Activated naive CD4-positive, alpha-beta T cell treated with anti-CD3 and anti-CD28 coated beads, Interleukin-2, amount 50 U/mL, for 72 hours (primary cell): ENCODE data around the gene HIC2. TPM values are rescaled to one million over a fixed set of nuclear protein-coding genes. Genes with fewer than 3 reads are reported as not detected.
"Not testable (repeated sequence)": the region's sequence is repeated elsewhere in the genome, so short reads cannot be mapped to it uniquely, and the experiment has no call there.

Source experiments
- ATAC-seq, 2 donors: fragments of 150-1000 bp; cut with Tn5 transposase; 2 replicates each; pipeline ENCODE4 v1.10.0; 2021; ENCODE audit warnings: mild to moderate bottlenecking in 2 of 2, moderate library complexity in 2 of 2
- DNase-seq, 2 donors: peaks; one replicate each; pipeline ENCODE4 v3.0.0; 2021 to 2022; ENCODE audit warnings: low spot score in 2 of 2
- H3K27ac Mint-ChIP-seq, 2 donors: one replicate each; pipeline ENCODE4 v1.8.0; 2022; ENCODE audit warnings: mild to moderate bottlenecking in 2 of 2, mixed read lengths in 2 of 2
- H3K36me3 Mint-ChIP-seq, 2 donors: one replicate each; pipeline ENCODE4 v1.8.0; 2022; ENCODE audit warnings: mixed read lengths in 2 of 2
- H3K9me3 Mint-ChIP-seq, 2 donors: one replicate each; pipeline ENCODE4 v1.8.0; 2022; ENCODE audit warnings: mixed read lengths in 2 of 2
- total RNA-seq, 2 donors: library from RNA; stranded (reverse); gene quantifications; one replicate each; pipeline ENCODE4 v1.2.3, GENCODE V29; 2022

HIC2 gene
- total RNA-seq, 2 donors from 2014 or later = 6.0 to 6.8 TPM

GRCh38 chr22:21445437-21446127, 28.4 kb downstream of the HIC2 start:
- H3K9me3 Mint-ChIP-seq = no peaks in the 10 kb centered on the region
- peak overlapping the region in 1 of 2 donors; percentile 14 for H3K27ac Mint-ChIP-seq
- ATAC-seq (no peak), DNase-seq (peak; percentile 1 to 33)
- no peaks in the 10 kb centered on the region for H3K36me3 Mint-ChIP-seq

- ATAC-seq (no peak), DNase-seq (peak; percentile 1 to 39)
- Mint-ChIP-seq H3K27ac (peak overlapping the region in 1 of 2 donors; percentile 14), H3K9me3 (no peaks in the 10 kb centered on the region), H3K36me3 (no peaks in the 10 kb centered on the region)
These were observed 29.1 kb downstream of the HIC2 start for GRCh38 chr22:21446128-21446826.

GRCh38 chr22:21446827-21447690, 29.9 kb downstream of the HIC2 start:
- no peak overlapping the region for H3K27ac Mint-ChIP-seq
- no peaks in the 10 kb centered on the region for H3K36me3 Mint-ChIP-seq
- DNase-seq = peak in 1 of 2 donors; percentile 50
- ATAC-seq = no peak
- H3K9me3 Mint-ChIP-seq = no peaks in the 10 kb centered on the region

- DNase-seq (peak; percentile 2 to 47), ATAC-seq (no peak)
- no peaks in the 10 kb centered on the region for H3K36me3 Mint-ChIP-seq
- peak overlapping the region in 1 of 2 donors; percentile 84 for H3K27ac Mint-ChIP-seq
- H3K9me3 Mint-ChIP-seq = no peaks in the 10 kb centered on the region
These were observed 30.7 kb downstream of the HIC2 start for GRCh38 chr22:21447694-21448402.

GRCh38 chr22:21448627-21449416, 31.7 kb downstream of the HIC2 start:
- Mint-ChIP-seq H3K27ac (no peak overlapping the region), H3K36me3 (no peaks in the 10 kb centered on the region), H3K9me3 (no peaks in the 10 kb centered on the region)
- DNase-seq (peak in 1 of 2 donors; percentile 37), ATAC-seq (no peak)

GRCh38 chr22:21449531-21450319, 32.6 kb downstream of the HIC2 start:
- H3K36me3 Mint-ChIP-seq = no peaks in the 10 kb centered on the region
- no peaks in the 10 kb centered on the region for H3K9me3 Mint-ChIP-seq
- H3K27ac Mint-ChIP-seq = no peak overlapping the region
- ATAC-seq (no peak), DNase-seq (peak; percentile 1 to 50)

GRCh38 chr22:21450320-21450831, 33.2 kb downstream of the HIC2 start:
- no peaks in the 10 kb centered on the region for H3K36me3 Mint-ChIP-seq
- DNase-seq (peak; percentile 0 to 39), ATAC-seq (no peak)

GRCh38 chr22:21450858-21451353, 33.7 kb downstream of the HIC2 start:
- Mint-ChIP-seq H3K27ac (no peak overlapping the region), H3K36me3 (no peaks in the 10 kb centered on the region), H3K9me3 (no peaks in the 10 kb centered on the region)
- no peak for DNase-seq
- no peak for ATAC-seq

More at GRCh38 chr22:21450320-21450831, 33.2 kb downstream of the HIC2 start:
- no peak overlapping the region for H3K27ac Mint-ChIP-seq
- no peaks in the 10 kb centered on the region for H3K9me3 Mint-ChIP-seq

- DNase-seq (peak in 1 of 2 donors; percentile 33), ATAC-seq (no peak)
- Mint-ChIP-seq H3K36me3 (no peaks in the 10 kb centered on the region), H3K9me3 (no peaks in the 10 kb centered on the region), H3K27ac (peak overlapping the region in 1 of 2 donors; percentile 55)
These were observed 34.7 kb downstream of the HIC2 start for GRCh38 chr22:21451545-21452520.

- H3K36me3 Mint-ChIP-seq, H3K9me3 Mint-ChIP-seq, ATAC-seq, DNase-seq, H3K27ac Mint-ChIP-seq: not testable (repeated sequence)
These were observed 35.5 kb downstream of the HIC2 start for GRCh38 chr22:21452666-21453065.

- H3K36me3 Mint-ChIP-seq = not testable (repeated sequence)
These were observed 37.8 kb downstream of the HIC2 start for GRCh38 chr22:21454998-21455333.

GRCh38 chr22:21455334-21456089, 38.3 kb downstream of the HIC2 start:
- DNase-seq (peak; percentile 1 to 37), ATAC-seq (no peak)
- H3K27ac Mint-ChIP-seq = peak overlapping the region in 1 of 2 donors; percentile 50
- no peaks in the 10 kb centered on the region for H3K36me3 Mint-ChIP-seq
- no peaks in the 10 kb centered on the region for H3K9me3 Mint-ChIP-seq

More at GRCh38 chr22:21454998-21455333, 37.8 kb downstream of the HIC2 start:
- H3K9me3 Mint-ChIP-seq, ATAC-seq, H3K27ac Mint-ChIP-seq, DNase-seq: not testable (repeated sequence)
